ENCODE measurements around the gene HRH1.
"Not testable (repeated sequence)": the region's sequence is repeated elsewhere in the genome, so short reads cannot be mapped to it uniquely, and the experiment has no call there.

HRH1 gene

DNA sequence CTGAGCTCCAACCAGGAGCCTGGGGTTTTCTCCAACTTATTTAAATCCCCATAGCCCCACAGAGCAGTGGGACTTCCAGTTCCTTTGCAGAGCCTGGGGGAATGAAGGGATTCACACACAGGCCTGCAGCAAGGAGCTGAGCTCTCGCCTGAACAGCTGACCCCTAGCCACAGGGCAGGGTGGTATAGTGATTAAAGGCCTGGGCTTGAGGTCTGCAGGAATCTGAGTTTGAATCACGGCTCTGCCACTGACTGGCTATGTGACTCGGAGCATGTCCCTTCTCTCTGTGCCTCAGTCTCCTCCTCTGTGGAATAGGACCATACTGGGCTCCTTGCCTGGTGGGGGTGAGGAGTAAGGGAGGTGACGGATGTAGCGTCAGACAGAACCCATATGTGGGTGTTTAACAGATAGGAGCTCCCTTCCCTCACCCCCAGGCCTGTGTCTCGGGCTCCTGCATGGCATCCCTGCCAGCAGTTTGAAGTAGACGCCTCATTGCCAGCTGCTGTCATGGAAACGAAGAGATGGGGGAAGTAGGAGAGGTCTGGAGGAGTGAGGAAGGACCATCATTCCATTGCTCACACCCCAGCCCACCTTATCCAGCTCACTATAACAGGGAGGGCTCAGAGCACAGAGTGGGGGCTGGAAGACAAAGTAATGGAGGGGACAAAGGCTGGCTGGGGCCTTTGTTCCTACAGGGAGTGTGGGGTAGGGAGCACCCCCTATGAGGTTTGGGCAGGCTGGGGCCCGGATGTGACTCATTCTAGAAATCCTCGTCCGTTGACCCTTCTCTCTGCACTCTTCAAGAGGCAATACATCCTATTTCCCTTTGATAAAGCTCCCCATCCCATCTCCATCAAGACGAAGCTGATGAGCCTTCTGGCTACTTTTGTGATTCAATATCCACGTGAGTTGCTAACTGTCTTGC, 14.8 kb downstream of the HRH1 start:
- DNase-seq (ENCODE audit: low read depth, low spot score), result no peak

DNA sequence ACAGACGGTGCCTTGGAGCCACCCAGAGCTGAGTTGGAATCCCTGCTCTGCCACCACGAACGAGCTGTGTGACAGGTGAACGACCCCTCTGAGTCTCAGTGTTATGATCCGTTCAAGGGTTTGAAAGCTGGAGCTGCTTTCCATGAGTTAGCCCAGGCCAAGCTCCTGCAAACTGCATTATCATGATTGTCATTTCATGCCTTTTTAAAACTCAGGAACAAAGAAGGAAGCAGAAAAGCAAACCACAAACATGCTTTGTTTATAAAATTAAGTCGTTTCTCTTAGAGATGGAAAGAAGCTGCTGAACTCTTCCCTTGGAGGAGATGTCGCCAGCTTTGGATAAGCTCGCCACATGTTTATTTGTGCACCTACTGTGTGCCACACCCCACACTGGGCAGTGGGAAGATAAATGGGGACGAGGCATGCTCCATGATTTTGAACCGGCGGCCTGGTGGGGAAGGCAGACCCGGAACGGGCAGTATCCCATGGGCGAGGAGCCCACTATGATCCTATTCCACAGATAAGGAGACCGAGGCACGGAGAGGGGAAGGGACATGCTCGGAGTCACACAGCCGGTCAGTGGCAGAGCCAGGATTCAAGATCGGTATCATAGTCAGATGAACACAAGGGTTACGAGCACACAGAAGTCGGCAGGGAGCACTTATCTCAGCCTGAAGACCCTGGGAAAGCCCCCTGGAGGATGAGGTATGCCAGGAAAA, 15.9 kb downstream of the HRH1 start:
- DNase-seq (ENCODE audit: low read depth, low spot score), result no peak

DNA sequence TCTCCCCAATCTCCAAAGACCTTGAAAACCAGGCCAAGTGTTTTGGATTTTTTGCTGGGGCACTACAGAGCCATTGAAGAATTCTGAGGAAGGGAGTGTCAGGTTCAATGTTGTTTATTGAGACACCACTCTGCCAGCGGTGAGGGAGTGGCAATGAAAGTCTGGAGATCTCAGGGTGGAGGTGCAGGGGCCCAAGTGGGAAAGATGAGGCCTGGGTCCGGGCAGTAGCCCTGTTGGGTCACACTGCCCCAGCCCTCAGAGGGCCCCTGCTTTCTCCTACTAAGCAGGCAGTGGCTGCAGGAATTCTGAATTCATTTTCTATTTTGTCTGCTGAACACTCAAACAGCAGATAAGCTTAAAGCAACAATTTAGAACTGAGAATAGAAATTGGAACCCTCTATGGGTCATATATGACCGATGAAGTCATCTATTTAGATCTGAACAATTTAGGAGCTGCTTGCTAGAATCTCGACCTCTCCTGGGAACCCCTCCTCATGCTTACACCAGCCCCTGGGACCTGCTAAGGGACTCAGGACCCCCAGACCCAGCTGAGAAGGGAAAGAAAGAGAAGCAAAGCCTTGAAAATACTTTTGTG, 17.9 kb downstream of the HRH1 start:
- no peak for DNase-seq (ENCODE audit: low read depth, low spot score)

DNA sequence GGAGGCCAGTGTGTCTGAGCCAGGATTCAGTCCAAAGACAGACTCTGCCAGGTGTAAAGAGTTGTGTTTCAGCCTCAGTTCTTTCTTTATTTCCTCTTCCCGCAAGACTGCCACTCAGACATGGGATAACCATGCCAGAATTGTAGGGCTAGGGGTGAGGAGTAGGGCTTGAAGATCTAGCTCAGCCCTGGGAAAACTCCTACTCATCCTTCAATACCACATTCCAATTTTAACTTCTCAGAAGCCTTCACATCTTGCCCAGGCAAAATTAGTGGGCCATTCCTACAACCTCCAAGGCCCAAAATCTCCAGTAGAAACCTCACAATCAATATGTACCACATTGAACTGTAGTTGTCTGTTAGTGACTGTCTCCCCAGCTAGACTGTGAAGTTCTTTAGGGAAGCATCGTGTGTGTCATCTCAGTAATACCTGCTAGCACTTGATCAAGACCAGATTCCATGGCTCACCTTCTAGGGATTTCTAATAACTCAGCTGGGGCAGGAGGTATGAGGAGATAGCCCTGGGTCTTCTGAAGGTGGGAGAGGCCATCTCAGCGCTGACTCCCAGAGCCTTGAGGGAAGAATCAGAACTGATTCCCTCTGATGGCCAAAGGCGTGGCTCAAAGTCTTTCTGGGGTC, 19.7 kb downstream of the HRH1 start:
- DNase-seq (ENCODE audit: low read depth, low spot score), result no peak

DNA sequence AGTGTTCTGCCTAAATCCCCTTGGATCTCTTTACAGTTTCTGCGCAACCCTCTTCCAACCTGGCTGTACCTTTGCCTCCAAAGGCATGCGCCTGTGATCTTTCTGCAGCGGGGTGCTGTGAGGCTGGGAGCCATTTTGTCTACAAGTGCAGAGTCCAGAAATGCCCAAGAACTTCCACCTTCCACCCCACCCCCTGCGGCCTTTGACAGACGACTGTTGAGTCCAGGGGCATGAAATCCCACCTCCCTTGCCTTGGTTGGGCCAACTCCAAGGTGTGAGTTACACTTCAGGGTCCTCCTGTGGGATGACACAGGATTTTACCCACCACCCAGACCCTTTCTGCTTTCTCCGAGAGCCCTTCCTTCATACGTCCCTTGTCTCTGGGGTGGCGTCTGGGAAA, 24.1 kb downstream of the HRH1 start:
- no peak for DNase-seq (ENCODE audit: low read depth, low spot score)

DNA sequence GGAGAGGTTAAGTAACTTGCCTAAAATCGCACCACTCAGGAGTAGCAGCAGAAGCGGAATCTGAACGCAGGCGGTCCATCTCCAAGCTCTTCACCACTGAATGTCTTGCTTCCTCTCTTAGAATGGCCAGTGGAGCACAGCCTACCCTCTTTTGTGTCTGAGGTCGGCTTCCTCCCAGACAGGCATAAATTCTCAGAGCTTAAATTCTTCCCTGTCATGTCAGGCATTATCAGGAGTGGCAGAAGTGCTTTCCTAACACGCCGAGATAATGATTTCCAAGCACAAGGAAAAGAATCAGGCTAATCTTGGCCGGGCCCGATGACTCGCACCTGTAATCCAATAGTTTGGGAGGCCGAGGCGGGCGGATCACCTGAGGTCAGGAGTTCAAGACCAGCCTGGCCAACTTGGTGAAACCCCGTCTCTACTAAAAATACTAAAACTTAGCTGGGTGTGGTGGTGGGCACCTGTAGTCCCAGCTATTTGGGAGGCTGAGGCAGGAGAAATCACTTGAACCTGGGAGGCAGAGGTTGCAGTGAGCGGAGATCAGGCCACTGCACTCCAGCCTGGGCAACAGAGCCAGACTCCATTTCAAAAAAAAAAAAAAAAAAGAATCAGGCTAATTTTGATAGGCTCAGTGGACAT, 30.2 kb downstream of the HRH1 start:
- not testable (repeated sequence) for DNase-seq (ENCODE audit: low read depth, low spot score)

DNA sequence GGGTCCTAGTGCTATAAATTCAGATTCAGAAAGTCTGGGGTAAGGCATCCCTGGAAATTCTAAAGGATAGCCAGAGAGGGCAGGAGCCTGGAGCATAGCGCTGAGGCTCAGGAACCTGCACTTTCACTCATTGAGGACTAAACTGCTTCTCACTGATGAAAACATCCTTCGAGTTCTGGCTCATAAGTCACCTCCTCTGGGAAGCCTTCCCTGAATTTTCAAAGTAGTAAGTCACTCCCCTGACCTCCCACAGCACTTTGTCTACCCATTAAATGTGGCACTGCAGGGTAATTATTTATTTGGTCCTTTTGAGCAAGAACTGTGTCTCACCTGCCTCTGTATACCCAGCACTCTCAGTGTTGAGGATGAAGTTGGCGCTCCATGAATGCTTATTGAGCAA, 30.9 kb downstream of the HRH1 start:
- DNase-seq (ENCODE audit: low read depth, low spot score), result no peak

DNA sequence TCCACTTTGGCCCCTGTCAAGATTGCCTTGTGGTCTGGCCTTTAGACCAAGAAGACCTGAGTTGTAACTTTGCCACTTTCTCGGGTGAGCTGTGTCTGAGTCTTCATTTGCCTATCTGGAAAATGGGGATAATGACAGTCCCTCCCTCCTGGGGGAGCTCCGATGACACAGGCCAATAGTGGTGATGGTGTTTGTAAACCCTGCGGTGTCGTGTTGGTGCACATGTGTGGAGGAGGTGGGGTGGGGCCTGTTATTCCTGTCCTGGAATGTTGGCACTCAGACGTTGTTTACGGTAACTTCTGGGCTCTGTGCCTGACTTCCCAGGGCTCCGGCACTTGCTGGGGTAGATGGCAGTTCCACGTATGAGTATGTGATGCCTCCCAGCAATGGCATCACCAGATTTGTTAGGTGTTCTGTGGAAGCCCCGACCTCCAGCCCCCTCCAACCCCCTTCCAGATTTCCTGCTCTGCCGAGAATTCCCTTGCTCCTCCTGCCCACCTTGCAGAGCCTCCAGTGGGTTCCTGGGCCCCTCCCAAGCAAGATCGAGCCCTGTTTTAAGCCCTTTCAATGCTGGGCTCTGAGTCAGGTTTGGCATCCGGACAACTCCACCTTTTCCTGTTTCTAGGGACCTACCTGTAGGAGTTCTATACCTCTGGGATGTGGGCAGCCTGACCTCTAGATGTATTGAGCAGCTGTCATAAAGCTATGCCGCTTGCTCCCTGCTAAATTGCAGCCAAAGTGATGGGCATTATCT, 31.4 kb downstream of the HRH1 start:
- DNase-seq (ENCODE audit: low read depth, low spot score), result no peak

DNA sequence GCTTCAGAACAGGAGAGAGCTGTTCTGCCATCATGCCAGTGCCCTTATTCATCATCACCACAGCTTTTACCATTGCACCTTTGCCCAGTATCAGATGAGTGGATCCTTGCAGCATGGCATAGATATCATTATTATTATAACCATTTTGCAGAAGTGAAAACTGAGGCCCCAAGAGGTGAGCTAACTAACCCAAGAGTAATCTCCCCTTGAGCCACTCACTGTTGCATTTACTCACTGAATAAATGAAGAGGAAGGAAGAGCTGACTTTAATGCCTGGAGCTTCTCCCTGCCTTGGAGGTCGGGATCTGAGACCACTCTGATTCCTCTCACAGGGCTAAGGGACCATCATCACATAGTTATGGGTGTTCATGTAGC, 32.0 kb downstream of the HRH1 start:
- no peak for DNase-seq (ENCODE audit: low read depth, low spot score)

DNA sequence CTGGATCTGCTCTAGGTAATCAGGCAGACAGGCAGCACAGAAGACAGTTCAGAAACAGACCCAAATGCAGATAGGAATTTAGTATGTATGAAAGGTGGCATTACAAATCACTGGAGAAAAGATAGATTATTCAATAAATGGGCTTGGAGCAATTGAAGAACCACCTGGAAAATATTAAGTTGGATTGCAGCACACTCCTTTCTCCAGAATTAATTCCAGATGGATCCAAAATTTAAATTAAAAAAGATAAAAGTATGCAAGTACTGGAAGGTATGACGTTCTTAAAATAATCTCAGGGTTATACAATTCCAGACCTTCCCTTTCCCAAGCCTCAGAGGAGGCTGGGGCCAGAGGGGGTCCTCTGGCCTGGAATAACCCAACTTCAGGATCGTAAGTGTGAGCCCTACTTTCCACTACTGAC, 32.5 kb downstream of the HRH1 start:
- no peak for DNase-seq (ENCODE audit: low read depth, low spot score)

DNA sequence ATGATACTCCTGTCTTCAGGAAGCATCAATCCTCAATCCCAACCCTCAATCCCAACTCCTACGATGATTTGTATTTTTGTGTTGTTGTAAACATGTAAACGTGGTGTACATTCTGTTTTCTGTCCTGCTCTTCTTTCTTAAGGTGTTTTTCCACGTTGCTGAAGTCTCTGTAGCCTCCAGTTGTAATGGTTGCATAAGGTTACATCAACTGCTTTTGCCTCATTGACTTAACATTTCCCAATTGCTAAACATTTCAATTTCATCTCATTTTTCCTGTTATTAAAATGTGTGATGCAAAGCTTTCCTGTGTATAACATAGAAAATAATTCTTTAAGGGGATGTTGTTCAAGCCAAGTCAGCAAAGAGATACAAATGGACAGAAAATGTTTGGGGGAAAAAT, 33.4 kb downstream of the HRH1 start:
- DNase-seq (ENCODE audit: low read depth, low spot score), result no peak

DNA sequence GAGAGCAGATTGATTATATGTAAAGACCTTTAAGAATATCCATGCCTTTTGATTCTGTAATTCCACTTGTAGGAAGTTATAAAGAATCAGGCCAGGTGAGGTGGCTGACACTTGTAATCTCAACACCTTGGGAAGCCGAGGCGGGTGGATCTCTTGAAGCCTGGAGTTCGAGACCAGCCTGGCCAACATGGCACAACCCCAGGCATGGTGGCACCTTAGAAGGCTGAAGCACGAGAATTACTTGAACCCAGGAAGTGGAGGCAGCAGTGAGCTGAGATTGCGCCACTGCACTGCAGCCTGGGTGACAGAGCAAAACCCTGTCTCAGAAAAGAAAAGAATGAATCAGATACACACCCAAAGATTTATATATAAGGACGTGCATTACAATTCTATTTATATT, 33.9 kb downstream of the HRH1 start:
- no peak for DNase-seq (ENCODE audit: low read depth, low spot score)

DNA sequence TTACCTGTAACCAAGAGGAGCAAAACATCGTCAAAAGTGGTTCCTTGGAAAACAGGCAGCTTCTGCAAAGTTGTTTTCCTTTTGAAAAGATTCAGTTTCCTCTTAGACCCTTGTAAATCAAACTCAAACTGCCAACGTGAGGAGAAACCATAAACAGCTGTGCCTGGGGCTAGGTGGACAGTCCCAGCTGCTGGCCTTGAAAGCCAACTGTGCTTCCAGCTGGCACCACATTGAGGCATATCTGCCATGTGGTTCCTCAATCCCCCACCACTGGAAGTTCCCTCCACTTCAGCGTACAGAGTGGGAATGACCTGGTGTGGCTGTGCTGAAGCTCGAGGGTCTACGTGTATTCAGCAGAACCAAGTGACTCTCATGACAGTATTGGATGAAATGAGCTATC, 40.9 kb downstream of the HRH1 start:
- DNase-seq (ENCODE audit: low read depth, low spot score), result no peak

DNA sequence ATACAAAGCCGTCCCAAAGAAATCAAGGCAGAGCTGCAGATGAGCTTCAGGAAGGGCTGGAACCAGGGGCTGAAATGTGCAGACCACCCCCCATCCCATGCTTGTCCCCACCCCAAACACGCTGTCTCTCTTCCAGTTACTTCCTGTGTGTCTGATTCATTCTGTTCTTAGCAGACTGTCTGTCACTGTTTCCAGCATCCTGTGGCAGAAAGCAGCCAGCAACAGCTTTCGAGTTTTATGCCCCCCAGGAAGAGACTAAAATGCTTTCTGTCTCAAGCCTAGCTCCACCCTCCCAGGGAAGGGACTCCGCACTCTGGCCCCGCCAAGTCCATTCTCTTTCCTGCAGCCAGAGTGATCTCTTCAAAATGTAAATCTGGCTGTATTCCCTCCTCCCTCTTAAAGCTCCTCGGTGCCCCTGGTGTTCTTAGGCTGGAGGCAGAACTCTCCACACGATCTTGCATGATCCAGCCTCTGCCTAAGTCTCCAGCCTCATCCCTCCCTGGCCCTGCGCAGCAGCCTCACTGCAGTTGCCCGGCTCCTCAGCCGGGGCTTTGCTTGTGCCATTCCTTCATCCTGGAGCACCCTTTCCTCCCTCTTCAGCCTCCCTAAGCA, 41.5 kb downstream of the HRH1 start:
- no peak for DNase-seq (ENCODE audit: low read depth, low spot score)

DNA sequence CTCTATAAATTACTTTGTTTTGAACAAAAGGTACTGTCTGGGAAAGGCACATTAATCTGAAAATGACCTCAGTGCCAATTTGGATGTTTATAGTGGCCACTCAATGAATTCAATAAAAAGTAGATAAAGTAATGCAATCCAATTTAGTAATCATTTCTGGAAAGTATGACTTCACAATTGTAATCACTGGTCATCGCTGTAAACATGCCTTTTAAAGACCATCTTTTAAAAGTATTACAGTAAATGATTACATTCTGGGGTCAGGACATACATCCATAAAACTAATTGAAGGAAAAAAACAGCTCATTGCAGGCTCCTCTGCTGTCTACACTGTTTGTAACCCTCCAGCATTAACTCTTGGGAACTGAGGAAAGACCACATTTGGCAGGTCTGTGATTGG, 43.2 kb downstream of the HRH1 start:
- DNase-seq (ENCODE audit: low read depth, low spot score), result no peak

DNA sequence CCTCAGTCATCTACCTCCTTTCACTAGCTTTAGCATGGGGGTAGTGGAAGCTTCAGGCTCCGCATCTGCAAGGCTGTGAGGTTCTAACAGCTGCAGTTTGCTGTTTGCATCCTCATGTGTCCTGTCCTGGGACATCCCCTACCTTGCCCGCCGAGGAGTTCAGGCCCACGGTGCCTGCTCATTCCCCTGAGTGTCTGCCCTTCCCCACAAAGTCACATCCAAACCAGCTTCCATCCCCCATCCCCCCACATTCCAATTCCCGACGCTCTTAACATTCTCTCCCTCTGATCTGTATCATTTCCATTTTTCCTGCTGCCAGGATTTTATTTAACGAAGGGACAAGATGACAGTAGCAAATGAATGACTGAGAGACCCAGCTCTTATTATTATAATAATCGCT, 43.8 kb downstream of the HRH1 start:
- DNase-seq (ENCODE audit: low read depth, low spot score), result no peak

DNA sequence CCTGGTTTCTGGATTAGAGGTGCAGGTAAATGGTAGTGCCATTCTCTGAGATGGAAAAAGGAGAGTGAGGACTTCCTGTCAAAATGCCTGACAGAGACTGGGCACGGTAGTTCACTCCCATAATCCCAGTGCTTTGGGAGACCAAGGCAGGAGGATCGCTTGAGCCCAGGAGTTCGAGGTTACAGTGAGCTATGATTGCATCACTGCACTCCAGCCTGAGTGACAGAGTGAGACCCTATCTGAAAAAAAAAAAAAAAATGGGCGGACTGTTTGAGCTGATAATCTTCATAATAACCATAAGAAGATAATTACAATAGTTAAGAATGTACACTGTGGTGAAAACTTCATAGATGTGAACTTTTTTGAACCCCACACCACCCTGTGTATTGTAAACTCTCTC, 44.2 kb downstream of the HRH1 start:
- no peak for DNase-seq (ENCODE audit: low read depth, low spot score)

DNA sequence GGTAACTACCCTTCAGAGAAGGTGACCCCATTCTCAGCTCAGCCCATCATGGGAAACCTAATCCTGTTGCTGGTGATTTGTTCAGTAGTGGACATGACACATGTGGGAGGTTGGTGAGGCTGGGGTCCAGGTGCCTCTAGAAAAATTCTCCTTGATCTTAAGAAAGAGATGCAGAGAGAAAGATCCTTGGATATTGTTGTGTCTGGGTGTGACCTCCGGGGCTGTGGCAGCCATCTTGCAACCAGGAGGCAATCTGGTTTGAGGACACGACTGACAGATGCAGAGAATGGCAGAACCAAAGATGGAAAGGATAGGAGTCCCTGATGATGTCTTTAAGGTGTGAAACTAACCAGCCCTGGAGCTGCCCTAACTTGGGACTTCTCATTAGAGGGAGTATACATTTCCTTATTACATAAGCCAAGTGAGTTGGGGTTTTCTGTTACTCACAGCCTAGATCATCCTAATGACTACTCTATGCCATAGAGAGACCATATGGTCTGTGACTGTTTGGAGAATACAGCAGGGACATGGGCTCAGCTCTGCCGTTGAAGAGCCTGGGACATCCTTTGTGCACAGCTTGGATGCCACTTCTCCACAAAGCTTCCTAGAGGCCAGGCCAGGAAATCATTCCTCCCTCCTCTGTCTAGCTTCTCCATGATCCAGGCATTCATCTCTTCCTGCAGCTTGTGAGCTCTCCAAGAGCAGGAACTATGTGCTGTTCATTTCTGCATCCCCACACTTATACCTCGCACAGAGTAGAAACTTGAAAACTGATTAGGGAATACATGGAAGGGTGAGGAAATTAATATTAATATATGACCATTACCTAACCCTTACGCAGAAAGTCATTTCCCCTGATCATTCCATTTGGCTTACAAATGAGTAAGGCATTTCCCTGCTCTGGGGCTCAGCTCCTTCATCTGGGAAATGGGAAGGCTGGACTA, 45.9 kb downstream of the HRH1 start:
- DNase-seq (ENCODE audit: low read depth, low spot score), result no peak

DNA sequence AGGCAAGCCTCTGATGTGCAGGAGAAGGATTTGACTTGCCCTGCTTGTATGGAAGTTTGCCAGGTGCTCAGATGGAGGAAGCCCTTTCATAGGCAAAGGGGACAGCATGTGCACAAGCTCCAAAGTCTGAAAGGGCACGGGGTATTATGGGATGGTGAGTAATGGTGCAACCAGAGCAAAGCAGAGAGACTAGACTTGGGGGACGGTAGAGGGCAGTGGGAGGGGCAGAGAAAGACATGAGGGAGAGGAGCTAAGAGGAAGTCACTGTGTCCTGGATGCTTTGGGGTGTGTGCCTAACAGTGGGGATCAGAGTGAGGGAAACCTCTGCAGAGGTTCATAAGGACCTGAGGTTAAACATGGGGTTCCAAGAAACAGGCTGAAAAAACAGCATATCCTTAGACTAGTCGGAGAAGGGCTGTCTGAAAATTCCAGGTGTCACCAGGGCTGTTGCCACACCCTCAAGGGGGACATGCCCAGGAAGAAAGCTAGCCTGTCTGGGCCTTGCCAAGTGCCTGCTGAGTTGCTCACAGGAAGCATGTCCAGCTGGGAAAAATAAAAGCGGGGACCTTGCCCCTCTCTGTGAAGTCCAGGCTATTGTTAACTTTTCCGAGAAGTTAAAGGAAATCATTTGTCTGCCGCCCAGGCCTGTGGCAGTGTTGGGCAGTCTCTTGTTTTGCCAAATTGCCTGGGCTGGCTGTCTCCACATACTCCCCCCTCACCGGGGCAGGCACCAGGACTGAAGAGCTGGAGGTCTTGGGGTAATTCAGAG, 47.1 kb downstream of the HRH1 start:
- DNase-seq (ENCODE audit: low read depth, low spot score), result no peak
